Activated CD4-positive, alpha-beta T cell treated with anti-CD3 and anti-CD28 coated beads, Interleukin-2, amount 10 ng/mL, durations not matched to agents 7 days and 5 days (primary cell): ENCODE data around the gene SAXO1. TPM values are rescaled to one million over a fixed set of nuclear protein-coding genes. Genes with fewer than 3 reads are reported as not detected.

ENCODE experiments used
- CTCF ChIA-PET: fragments of 350-600 bp; sonication (Branson Sonifier 250); formaldehyde crosslinking; loops from one replicate; lab custom pipeline; 2021; ENCODE audit warnings: antibody characterized with exemption; lab: Charles Lee
- POLR2A ChIA-PET: fragments of 350-600 bp; sonication (Branson Sonifier 250); formaldehyde crosslinking; loops from one replicate; lab custom pipeline; 2021; ENCODE audit warnings: antibody characterized with exemption; lab: Charles Lee
- DNase-seq: peaks from one replicate; pipeline ENCODE4 v3.0.0-alpha.2; 2020
- H3K27ac Mint-ChIP-seq: one replicate; pipeline ENCODE4 v1.8.0; 2021; ENCODE audit warnings: mild to moderate bottlenecking, moderate library complexity, mixed read lengths
- H3K27me3 Mint-ChIP-seq: one replicate; pipeline ENCODE4 v1.8.0; 2021; ENCODE audit warnings: mixed read lengths
- H3K36me3 Mint-ChIP-seq: one replicate; pipeline ENCODE4 v1.8.0; 2021; ENCODE audit warnings: low read depth, mixed read lengths
- H3K4me1 Mint-ChIP-seq: one replicate; pipeline ENCODE4 v1.8.0; 2021; ENCODE audit warnings: mixed read lengths
- H3K4me3 Mint-ChIP-seq: one replicate; pipeline ENCODE4 v1.8.0; 2021; ENCODE audit warnings: mild to moderate bottlenecking, moderate library complexity, mixed read lengths
- H3K9me3 Mint-ChIP-seq: one replicate; pipeline ENCODE4 v1.8.0; 2021; ENCODE audit warnings: mixed read lengths
- total RNA-seq, 2 experiments: library from RNA; stranded (reverse); gene quantifications; one replicate each; pipeline ENCODE4 v1.2.3, GENCODE V29; 2021

SAXO1 gene, protein sequence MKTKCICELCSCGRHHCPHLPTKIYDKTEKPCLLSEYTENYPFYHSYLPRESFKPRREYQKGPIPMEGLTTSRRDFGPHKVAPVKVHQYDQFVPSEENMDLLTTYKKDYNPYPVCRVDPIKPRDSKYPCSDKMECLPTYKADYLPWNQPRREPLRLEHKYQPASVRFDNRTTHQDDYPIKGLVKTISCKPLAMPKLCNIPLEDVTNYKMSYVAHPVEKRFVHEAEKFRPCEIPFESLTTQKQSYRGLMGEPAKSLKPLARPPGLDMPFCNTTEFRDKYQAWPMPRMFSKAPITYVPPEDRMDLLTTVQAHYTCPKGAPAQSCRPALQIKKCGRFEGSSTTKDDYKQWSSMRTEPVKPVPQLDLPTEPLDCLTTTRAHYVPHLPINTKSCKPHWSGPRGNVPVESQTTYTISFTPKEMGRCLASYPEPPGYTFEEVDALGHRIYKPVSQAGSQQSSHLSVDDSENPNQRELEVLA
- total RNA-seq = under 1 TPM in 1 of 2 experiments, not detected in 1; 0.10 TPM

DNA sequence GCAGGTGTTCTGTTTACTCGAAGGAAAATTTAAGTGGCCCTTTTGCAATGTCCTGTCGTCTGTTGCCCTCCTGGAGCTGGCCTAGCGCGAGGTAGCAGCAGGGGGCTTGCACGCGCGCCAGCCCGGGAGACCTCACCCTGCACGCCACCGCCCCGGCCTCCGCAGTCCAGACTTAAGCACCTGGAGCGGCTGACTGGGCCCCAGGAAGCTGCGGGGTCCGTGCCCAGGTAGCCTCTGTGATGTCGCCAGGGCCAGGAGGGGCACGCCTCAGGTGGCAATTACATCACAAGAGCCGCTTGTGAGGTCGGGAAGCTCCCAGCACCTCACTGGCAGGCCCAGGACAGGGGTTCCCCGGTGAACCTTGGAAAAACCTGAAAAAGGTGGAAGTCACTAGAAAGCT is at the start of gene SAXO1:
SAXO1 (minus strand) TSS at position 195 of the 400 bp plus-strand sequence. CDS start 301 bp downstream, outside the sequence.
- Mint-ChIP-seq H3K4me3 (no peak within 1 kb of the TSS), H3K27me3 (peaks cover 6% of the 10 kb centered on the region), H3K36me3 (no peaks in the 10 kb centered on the region), H3K27ac (no peak within 1 kb of the TSS), H3K9me3 (no peaks in the 10 kb centered on the region), H3K4me1 (peaks cover 3% of the 10 kb centered on the region)
- CTCF ChIA-PET = no interaction called here
- no peak for DNase-seq
- POLR2A ChIA-PET = no interaction called here

DNA sequence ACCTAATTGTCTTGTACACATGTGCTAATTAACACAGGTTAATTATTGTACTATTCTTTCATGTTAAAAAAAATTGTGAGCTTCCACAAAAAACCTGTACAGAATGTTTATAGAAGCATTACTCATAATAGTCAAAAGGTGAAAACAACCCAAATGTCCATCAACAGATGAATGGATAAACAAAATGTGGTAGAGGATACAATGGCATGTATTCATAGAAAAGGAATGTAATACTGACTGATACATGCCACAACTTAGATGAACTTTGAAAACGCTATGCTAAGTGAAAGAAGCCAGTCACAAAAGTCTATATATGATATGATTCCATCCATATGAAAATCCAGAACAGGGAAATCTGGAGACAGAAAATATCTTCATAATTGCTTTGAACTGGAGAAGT is 41.8 kb upstream of the SAXO1 start:
- H3K9me3 Mint-ChIP-seq = no peaks in the 10 kb centered on the region
- H3K27ac Mint-ChIP-seq = no peak overlapping the region
- H3K36me3 Mint-ChIP-seq = peaks cover 58% of the 10 kb centered on the region
- no peak overlapping the region for H3K4me3 Mint-ChIP-seq
- CTCF ChIA-PET = interaction anchor here (0.6 to 1.2 kb wide), 2 partner anchors 31 to 32 kb away, joined by 3 read pairs; no protein-coding TSS in a partner anchor
- no peak for DNase-seq
- POLR2A ChIA-PET = no interaction called here
- peaks cover 6% of the 10 kb centered on the region for H3K4me1 Mint-ChIP-seq
- no peaks in the 10 kb centered on the region for H3K27me3 Mint-ChIP-seq

DNA sequence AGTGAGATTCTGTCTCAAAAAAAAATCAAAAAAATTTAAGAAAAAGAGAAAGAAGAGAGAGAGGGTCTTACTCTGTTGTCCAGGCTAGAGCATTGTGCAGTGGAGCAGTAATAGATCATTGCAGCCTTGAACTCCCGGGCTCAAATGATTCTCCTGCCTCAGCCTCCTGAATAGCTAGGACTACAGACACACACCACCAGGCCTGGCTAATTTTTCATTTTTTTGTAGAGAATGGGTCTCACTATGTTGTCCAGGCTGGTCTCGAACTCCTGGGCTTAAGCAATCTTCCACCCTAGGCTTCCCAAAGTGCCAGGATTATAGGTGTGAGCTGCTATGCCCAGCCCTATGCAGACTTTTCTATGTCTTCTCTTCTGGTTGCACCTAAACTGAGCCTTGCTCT is 41.2 kb upstream of the SAXO1 start:
- ChIA-PET POLR2A (interaction anchor here (0.6 kb wide), 1 partner anchor 52 kb away, joined by 5 read pairs; no protein-coding TSS in a partner anchor), CTCF (no interaction called here)
- H3K9me3 Mint-ChIP-seq = no peaks in the 10 kb centered on the region
- peaks cover 57% of the 10 kb centered on the region for H3K36me3 Mint-ChIP-seq
- H3K4me3 Mint-ChIP-seq = no peak overlapping the region
- peaks cover 6% of the 10 kb centered on the region for H3K4me1 Mint-ChIP-seq
- no peak overlapping the region for H3K27ac Mint-ChIP-seq
- no peak for DNase-seq
- no peaks in the 10 kb centered on the region for H3K27me3 Mint-ChIP-seq

DNA sequence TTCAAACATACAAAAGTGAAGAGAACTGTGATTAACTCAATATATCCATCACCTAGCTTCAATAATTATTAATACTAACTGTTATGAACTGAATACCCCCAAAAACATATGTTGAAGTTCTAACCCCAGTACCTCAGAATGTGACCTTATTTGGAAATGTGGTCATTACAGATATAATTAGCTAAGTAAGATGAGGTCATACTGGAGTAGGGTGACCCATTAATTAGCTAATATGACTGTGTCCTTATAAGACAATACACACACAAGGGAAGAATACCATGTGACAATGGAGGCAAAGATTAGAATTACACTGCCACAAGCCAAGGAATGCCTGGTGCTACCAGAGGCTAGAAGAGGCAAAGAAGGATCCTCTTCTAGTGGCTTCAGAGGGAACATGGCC is 24.0 kb upstream of the SAXO1 start:
- ChIA-PET CTCF (interaction anchor here (0.6 to 1.2 kb wide), 2 partner anchors 119 to 242 kb away, joined by 3 read pairs; no protein-coding TSS in a partner anchor), POLR2A (interaction anchor here (0.6 kb wide), 1 partner anchor 23 kb away, joined by 3 read pairs; no protein-coding TSS in a partner anchor)
- Mint-ChIP-seq H3K27ac (no peak overlapping the region), H3K36me3 (peaks cover 59% of the 10 kb centered on the region), H3K4me1 (peaks cover 7% of the 10 kb centered on the region), H3K9me3 (no peaks in the 10 kb centered on the region), H3K4me3 (no peak overlapping the region), H3K27me3 (no peaks in the 10 kb centered on the region)
- no peak for DNase-seq

DNA sequence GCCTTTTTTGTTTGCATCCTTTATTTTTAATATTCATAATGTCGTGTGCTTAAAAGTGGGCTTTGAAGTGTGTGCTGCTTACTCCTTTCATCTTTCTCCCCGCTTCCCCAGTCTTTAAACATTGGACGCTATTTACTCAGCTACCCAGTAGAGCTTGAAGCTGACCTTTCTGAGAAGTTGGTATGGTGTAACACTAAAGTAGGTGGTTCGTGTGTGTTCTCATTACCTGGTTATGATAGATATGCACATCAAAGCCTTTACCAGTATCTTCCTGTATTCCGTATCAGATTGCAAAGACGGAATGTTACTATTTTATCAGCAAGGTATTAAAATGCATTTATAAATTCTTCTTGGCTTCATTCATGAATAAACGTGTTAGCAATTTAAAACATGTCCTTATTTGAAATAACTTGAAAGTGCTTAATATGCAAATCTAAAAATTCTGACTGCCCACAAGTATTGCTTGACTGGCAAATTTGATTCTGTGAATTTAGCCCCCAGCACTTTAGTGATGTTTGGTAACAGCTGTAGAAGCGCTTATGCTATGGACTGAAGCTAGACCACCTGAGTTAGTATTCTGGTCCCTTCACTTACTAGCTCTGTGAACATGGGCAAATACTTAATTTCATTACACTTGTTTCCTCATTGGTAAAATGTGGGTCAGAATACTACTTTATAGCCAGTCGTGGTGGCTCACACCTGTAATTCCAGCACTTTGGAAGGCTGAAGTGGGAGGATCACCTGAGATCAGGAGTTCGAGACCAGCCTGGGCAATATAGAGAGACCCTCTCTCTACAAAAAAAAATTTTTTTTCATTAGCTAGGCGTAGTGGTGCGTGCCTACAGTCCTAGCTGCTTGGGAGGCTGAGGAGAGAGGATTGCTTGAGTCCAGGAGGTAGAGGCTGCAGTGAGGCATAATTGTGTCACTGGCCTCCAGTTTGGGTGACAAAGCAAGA is 17.9 kb upstream of the SAXO1 start:
- POLR2A ChIA-PET = interaction anchor here (1.2 to 2.0 kb wide), 2 partner anchors 120 to 133 kb away, joined by 3 to 4 read pairs; no protein-coding TSS in a partner anchor

DNA sequence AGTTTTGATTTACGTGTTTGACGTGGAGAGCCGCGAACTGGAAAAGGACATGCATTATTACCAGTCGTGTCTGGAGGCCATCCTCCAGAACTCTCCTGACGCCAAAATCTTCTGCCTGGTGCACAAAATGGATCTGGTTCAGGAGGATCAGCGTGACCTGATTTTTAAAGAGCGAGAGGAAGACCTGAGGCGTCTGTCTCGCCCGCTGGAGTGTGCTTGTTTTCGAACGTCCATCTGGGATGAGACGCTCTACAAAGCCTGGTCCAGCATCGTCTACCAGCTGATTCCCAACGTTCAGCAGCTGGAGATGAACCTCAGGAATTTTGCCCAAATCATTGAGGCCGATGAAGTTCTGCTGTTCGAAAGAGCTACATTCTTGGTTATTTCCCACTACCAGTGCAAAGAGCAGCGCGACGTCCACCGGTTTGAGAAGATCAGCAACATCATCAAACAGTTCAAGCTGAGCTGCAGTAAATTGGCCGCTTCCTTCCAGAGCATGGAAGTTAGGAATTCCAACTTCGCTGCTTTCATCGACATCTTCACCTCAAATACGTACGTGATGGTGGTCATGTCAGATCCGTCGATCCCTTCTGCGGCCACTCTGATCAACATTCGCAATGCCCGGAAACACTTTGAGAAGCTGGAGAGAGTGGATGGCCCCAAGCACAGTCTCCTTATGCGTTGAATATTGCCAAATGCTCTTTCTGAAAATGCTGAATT is 17.1 kb upstream of the SAXO1 start:
- peak; percentile 22 for DNase-seq
- Mint-ChIP-seq H3K4me3 (peak overlapping the region; percentile 96), H3K27ac (peak overlapping the region; percentile 99), H3K4me1 (peaks cover 33% of the 10 kb centered on the region), H3K27me3 (no peaks in the 10 kb centered on the region), H3K9me3 (no peaks in the 10 kb centered on the region), H3K36me3 (peaks cover 22% of the 10 kb centered on the region)
- ChIA-PET POLR2A (interaction anchor here (1.2 kb wide), 1 partner anchor 134 kb away, joined by 3 read pairs; no protein-coding TSS in a partner anchor), CTCF (interaction anchor here (0.7 to 2.5 kb wide), 4 partner anchors 11 to 407 kb away, joined by 3 to 14 read pairs (median 3); no protein-coding TSS in a partner anchor)

More for the DNA sequence above, 17.9 kb upstream of the SAXO1 start:
- Mint-ChIP-seq H3K9me3 (no peaks in the 10 kb centered on the region), H3K27me3 (no peaks in the 10 kb centered on the region), H3K4me1 (peaks cover 33% of the 10 kb centered on the region), H3K27ac (peak overlapping the region; percentile 99), H3K36me3 (peaks cover 26% of the 10 kb centered on the region), H3K4me3 (peak overlapping the region; percentile 96)
- CTCF ChIA-PET = interaction anchor here (0.8 to 2.5 kb wide), 4 partner anchors 62 to 414 kb away, joined by 3 to 14 read pairs (median 4); no protein-coding TSS in a partner anchor
- no peak for DNase-seq

DNA sequence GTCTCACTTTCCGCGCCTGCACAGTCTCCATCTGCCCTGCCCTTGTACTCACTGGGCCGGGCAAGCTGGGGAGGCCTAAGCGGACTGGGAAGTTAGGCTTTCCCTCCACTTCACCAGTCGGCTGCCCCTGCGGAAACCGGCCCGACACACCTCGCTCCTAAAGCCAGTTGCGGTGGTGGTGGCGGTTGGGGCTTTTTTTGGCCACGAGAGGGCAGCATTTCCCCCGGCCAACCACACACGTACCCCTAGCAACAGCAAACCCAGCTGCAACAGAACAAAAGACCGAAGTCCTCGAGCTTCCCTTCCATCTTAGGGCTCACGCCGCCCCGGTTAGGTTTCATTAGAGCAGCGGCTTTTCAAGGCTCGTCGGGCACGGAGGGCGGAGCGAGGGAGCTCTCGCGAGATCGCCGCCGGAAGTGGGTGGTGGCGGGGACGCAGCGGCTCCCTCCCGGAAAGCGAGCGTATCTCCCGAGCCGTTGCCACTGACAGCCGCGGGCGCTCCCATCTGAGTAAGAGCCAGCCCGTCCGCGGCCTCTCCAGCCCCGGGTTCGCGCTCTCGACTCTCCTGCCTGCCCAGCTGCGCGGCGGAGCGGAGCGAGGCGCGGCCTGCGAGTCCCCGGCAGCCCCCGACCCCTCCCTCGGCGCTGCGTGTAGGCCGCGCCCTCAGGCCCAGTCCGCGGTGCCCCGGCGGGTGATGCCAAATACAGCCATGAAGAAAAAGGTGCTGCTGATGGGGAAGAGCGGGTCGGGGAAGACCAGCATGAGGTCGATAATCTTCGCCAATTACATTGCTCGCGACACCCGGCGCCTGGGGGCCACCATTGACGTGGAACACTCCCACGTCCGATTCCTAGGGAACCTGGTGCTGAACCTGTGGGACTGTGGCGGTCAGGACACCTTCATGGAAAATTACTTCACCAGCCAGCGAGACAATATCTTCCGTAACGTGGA is 16.2 kb upstream of the SAXO1 start, which contains the start of gene RRAGA:
RRAGA (plus strand) TSS at position 462 of the 951 bp plus-strand sequence; CDS start at position 695, 233 bp downstream.
- Mint-ChIP-seq H3K4me1 (peaks cover 33% of the 10 kb centered on the region), H3K4me3 (peak within 1 kb of the TSS; percentile 96), H3K27ac (peak within 1 kb of the TSS; percentile 99), H3K36me3 (peaks cover 20% of the 10 kb centered on the region), H3K27me3 (no peaks in the 10 kb centered on the region), H3K9me3 (no peaks in the 10 kb centered on the region)
- ChIA-PET CTCF (interaction anchor here (0.7 to 2.5 kb wide), 9 partner anchors 10 to 415 kb away, joined by 3 to 14 read pairs (median 3); partner anchors contain the start of gene DENND4C), POLR2A (interaction anchor here (0.5 to 1.2 kb wide), 2 partner anchors 135 to 212 kb away, joined by 3 to 4 read pairs; no protein-coding TSS in a partner anchor)
- DNase-seq = peak; percentile 94

DNA sequence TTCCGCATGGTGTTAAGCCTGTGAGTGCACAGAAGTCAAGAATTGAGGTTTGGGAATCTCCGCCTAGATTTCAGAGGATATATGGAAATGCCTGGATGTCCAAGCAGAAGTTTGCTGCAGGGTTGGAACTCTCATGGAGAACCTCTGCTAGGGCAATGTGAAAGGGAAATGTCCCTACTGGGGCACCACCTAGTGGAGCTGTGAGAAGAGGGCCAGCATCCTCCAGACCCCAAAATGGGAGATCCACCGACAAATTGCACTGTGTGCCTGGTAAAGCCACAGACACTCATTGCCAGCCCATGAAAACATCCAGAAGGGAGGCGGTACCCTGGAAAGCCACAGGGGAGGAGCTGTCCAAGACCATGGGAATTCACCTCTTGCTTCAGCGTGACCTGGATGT is 3.6 kb upstream of the SAXO1 start:
- Mint-ChIP-seq H3K9me3 (no peaks in the 10 kb centered on the region), H3K4me3 (no peak overlapping the region), H3K4me1 (no peaks in the 10 kb centered on the region), H3K27ac (no peak overlapping the region), H3K27me3 (no peaks in the 10 kb centered on the region), H3K36me3 (no peaks in the 10 kb centered on the region)
- CTCF ChIA-PET = interaction anchor here (0.6 to 1.1 kb wide), 2 partner anchors 144 to 211 kb away, joined by 3 read pairs; no protein-coding TSS in a partner anchor
- no peak for DNase-seq
- POLR2A ChIA-PET = no interaction called here

DNA sequence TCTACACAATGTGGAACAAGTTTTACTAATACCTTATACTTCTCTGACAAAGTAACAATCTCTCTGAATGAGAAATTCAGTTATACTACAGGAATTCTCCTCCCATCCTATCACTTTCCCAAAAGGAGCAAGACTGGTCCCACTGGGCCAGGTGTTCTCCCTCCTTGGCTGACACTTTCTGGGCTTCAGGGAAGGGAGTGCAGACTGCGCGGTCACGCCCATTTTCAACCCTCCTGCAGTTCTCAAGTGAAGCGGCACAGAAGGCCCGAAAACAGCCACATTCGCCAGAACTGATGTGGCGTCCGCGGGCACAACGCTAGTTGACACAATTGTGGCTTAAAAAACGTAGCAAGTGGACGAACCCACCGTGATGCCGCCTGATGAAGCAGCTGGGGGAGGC is 603 bp downstream of the SAXO1 start:
- peaks cover 6% of the 10 kb centered on the region for H3K27me3 Mint-ChIP-seq
- H3K27ac Mint-ChIP-seq = no peak overlapping the region
- no peak for DNase-seq
- POLR2A ChIA-PET = no interaction called here
- CTCF ChIA-PET = no interaction called here
- no peaks in the 10 kb centered on the region for H3K36me3 Mint-ChIP-seq
- H3K4me3 Mint-ChIP-seq = no peak overlapping the region
- H3K9me3 Mint-ChIP-seq = no peaks in the 10 kb centered on the region
- H3K4me1 Mint-ChIP-seq = peaks cover 3% of the 10 kb centered on the region

DNA sequence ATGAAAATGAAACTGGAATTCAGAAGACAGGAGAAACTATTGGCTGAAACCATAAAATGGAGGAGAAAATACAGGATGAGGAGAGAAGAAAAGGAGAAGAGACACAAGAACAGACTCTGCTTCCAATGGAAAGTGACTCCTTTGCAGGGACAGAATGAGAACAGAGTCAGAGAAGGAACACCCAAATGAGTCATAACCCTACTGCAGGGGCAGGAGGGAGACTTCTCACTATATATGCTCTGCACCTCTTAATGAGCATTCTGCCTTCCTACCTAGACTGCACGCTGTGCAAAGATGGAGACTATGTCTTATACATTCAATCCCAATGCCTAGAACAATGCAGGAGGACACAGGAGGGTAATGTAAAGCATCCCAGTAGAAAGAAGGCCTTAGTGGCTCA is 2.1 kb downstream of the SAXO1 start:
- H3K4me1 Mint-ChIP-seq = peaks cover 8% of the 10 kb centered on the region
- H3K4me3 Mint-ChIP-seq = no peak overlapping the region
- H3K9me3 Mint-ChIP-seq = no peaks in the 10 kb centered on the region
- no peaks in the 10 kb centered on the region for H3K36me3 Mint-ChIP-seq
- H3K27ac Mint-ChIP-seq = no peak overlapping the region
- no peak for DNase-seq
- CTCF ChIA-PET = no interaction called here
- POLR2A ChIA-PET = no interaction called here
- H3K27me3 Mint-ChIP-seq = peaks cover 6% of the 10 kb centered on the region
